Esophagus squamous epithelium (tissue), 4 donors: Measurements from ENCODE around the gene EFCAB6.

ENCODE experiments used
- POLR2A ChIP-seq, 4 donors: fragments of 450-650 bp; IDR thresholded peaks; one replicate each; pipeline ENCODE4 v1.6.1; 2017; ENCODE audit warnings: antibody characterized with exemption in 4 of 4, mild to moderate bottlenecking in 4 of 4, moderate library complexity in 3 of 4
- TF ChIP-seq, protein P1 (sequence below), 6 experiments: fragments of 450-650 bp in 4 of 6; fragments of 200-600 bp in 2 of 6; sonication (generic) in 2 of 6; IDR thresholded peaks; one replicate each; pipeline ENCODE4 v1.5.1; 2016 to 2019; ENCODE audit warnings: antibody characterized with exemption in 6 of 6, mild to moderate bottlenecking in 4 of 6, moderate library complexity in 4 of 6

DNA sequence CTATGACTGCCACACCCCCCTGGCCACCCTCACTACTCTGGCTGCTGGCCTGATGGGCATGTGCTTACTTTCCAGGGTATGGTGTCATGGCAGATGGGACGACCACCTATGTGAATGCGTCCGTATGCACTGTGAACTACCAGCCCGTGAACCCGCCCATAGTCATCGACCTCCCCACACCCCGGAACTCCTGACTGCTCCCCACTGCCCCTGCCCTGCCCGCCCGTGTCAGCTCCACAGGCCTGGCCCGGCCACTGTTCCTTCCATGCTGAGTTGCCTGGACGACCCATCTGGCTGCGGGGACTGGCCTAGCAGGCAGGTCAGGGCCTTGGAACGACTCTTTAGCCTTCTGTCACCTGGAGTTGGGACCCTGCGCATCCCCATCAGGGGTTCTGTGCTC is 306.7 kb downstream of the EFCAB6 start:
- TF ChIP-seq, protein P1, sequence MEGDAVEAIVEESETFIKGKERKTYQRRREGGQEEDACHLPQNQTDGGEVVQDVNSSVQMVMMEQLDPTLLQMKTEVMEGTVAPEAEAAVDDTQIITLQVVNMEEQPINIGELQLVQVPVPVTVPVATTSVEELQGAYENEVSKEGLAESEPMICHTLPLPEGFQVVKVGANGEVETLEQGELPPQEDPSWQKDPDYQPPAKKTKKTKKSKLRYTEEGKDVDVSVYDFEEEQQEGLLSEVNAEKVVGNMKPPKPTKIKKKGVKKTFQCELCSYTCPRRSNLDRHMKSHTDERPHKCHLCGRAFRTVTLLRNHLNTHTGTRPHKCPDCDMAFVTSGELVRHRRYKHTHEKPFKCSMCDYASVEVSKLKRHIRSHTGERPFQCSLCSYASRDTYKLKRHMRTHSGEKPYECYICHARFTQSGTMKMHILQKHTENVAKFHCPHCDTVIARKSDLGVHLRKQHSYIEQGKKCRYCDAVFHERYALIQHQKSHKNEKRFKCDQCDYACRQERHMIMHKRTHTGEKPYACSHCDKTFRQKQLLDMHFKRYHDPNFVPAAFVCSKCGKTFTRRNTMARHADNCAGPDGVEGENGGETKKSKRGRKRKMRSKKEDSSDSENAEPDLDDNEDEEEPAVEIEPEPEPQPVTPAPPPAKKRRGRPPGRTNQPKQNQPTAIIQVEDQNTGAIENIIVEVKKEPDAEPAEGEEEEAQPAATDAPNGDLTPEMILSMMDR (IDR thresholded peaks at IDR 0.05), result no peak
- TF ChIP-seq POLR2A (IDR thresholded peaks at IDR 0.05), result no peak
